GM12878 (cell line): Measurements from ENCODE around the gene ADGRV1. TPM values are rescaled to one million over a fixed set of nuclear protein-coding genes. Genes with fewer than 3 reads are reported as not detected.

ENCODE experiments used
- CEBPB ChIP-seq, 2 experiments: fragments of 150-350 bp in 1 of 2; IDR thresholded peaks; 2 replicates each; pipeline ENCODE4 v1.6.1; 2012 to 2014; ENCODE audit warnings: low read depth in 2 of 2, low read length in 2 of 2, borderline replicate concordance in 1 of 2, inconsistent platforms in 1 of 2
- POLR2AphosphoS5 ChIP-seq: IDR thresholded peaks from 2 replicates; pipeline ENCODE4 v1.6.1; 2011; ENCODE audit warnings: mild to moderate bottlenecking, low read length, inconsistent platforms
- RAD51 ChIP-seq: fragments of 450-650 bp; IDR thresholded peaks from 2 replicates; pipeline ENCODE4 v1.6.1; 2016; ENCODE audit warnings: moderate library complexity, mild to moderate bottlenecking, inconsistent platforms
- SIN3A ChIP-seq: IDR thresholded peaks from 2 replicates; pipeline ENCODE4 v1.6.1; 2012; ENCODE audit warnings: low read depth, low read length, improper control_type of control experiment
- STAT3 ChIP-seq: IDR thresholded peaks from 2 replicates; pipeline ENCODE4 v1.6.1; 2011; ENCODE audit warnings: low read depth, low read length, improper control_type of control experiment
- SUPT20H ChIP-seq: IDR thresholded peaks from 2 replicates; pipeline ENCODE4 v1.6.1; 2011; ENCODE audit warnings: low read depth, mild to moderate bottlenecking, low read length, moderate library complexity, borderline replicate concordance; ENCODE audit not compliant: control insufficient read depth
- USF1 ChIP-seq: IDR thresholded peaks from 2 replicates; pipeline ENCODE4 v1.6.1; 2011; ENCODE audit warnings: borderline replicate concordance, low read depth, mild to moderate bottlenecking, moderate library complexity, mixed read lengths, low read length; ENCODE audit not compliant: insufficient read depth; ENCODE audit errors: extremely low read length
- ZBTB11 ChIP-seq: fragments of 450-650 bp; formaldehyde crosslinking; IDR thresholded peaks from 2 replicates; pipeline ENCODE4 v1.5.0; 2022; ENCODE audit warnings: mild to moderate bottlenecking, missing genetic modification characterization
- ZBTB4 ChIP-seq: fragments of 450-650 bp; formaldehyde crosslinking; IDR thresholded peaks from 2 replicates; pipeline ENCODE4 v1.4.0; 2022; ENCODE audit warnings: mild to moderate bottlenecking, moderate library complexity
- polyA plus RNA-seq, 11 experiments: library from polyadenylated mRNA; depleted of rRNA in 4 of 11; unstranded in 6 of 11; stranded (reverse) in 5 of 11; fragments of >200 nt; fragmentation: Nextera tagmentation in 4 of 11; fragmentation: Illumina TruSeq in 1 of 11; extraction: Ambion mirVana in 4 of 11; extraction: Trizol in 1 of 11; gene quantifications; 1 replicate in 1 of 11; 2 replicates in 10 of 11; pipeline versions ENCODE4 v1.2.1 to v1.2.3, GENCODE V29; 2011 to 2016; ENCODE audit warnings: inconsistent platforms in 2 of 11, missing spikeins in 2 of 11, low read depth in 1 of 11
- total RNA-seq, 4 experiments: library from RNA; depleted of rRNA in 3 of 4; stranded (reverse); fragments of >200 nt in 3 of 4; fragmentation: Illumina TruSeq in 1 of 4; extraction: Trizol in 1 of 4; gene quantifications; 2 replicates each; pipeline versions ENCODE4 v1.2.1 to v1.2.3, GENCODE V29; 2013 to 2021

Gene ADGRV1
- total and polyA plus RNA-seq, 10 of the 15 experiments (the other 5 are each of a cell fraction or from before 2014, with no cell fraction given), result 0.04 to 8.1 (median 0.16) TPM; not detected in 1

- TF ChIP-seq ZBTB11, result no peak
- TF ChIP-seq POLR2AphosphoS5, result no peak
- TF ChIP-seq RAD51, result no peak
- no peak for TF ChIP-seq STAT3
- TF ChIP-seq CEBPB (IDR thresholded peaks at IDR 0.05; ENCODE audit: borderline replicate concordance in 1 of 2, low read depth in 2 of 2, low read length in 2 of 2), result no peak
- no peak for TF ChIP-seq ZBTB4 (CRISPR knock-in tag)
- TF ChIP-seq USF1, result no peak
- no peak for TF ChIP-seq SIN3A
- TF ChIP-seq SUPT20H, result no peak
Observed at GRCh38 chr5:90852531-90852930, 293.9 kb downstream of the ADGRV1 start (continued).
